GM19452 (cell line): Measurements from ENCODE around the gene TTC28.
"Not testable (repeated sequence)": the region's sequence is repeated elsewhere in the genome, so short reads cannot be mapped to it uniquely, and the experiment has no call there.

ENCODE experiments used
- ATAC-seq: cut with Tn5 transposase; IDR thresholded peaks from one replicate; pipeline ENCODE4 v1.9.1; 2021; ENCODE audit not compliant: unreplicated experiment

Gene TTC28

GRCh38 chr22:28241656-28242290 lies 437.9 kb downstream of the TTC28 start:
- ATAC-seq = no peak

DNA sequence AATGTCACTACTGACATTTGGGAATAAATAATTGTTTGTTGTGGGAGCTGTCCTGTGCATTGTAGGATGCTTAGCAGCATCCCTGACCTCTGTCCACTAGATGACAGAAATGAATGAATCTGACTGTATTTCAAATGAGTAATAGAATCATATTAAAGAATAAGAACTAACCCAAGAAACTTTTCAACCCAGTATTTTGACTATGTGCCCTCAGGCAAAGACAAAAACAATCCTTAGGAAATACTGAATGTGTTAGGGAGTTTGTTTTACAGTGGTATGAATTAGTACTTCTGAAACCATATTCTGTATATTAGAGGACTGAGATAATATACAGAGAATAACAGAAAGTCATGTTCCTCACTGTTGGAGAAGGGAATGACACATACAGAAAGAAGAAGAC lies 439.7 kb downstream of the TTC28 start:
- ATAC-seq = no peak

DNA sequence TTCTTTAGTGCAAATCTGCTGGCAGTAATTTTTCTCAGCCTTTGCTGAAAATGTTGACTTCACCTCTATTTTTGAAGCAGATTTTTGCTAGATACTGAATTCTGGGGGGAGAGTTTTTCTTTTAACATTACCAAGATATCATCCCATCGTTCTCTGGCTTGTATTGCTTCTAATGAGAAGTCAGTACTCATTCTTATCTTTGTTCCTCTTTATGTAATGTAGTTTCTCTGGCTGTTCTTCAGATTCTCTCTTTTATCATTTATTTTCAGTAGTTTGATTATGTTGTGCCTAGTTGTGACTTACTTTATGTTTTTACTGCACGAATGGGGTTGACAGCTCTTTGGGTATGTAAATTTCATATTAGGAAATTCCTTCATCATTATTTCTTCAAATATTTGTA lies 441.9 kb downstream of the TTC28 start:
- no peak for ATAC-seq

GRCh38 chr22:28237112-28237511 lies 442.5 kb downstream of the TTC28 start:
- ATAC-seq = no peak

GRCh38 chr22:28232204-28232603 lies 447.4 kb downstream of the TTC28 start:
- ATAC-seq = no peak

DNA sequence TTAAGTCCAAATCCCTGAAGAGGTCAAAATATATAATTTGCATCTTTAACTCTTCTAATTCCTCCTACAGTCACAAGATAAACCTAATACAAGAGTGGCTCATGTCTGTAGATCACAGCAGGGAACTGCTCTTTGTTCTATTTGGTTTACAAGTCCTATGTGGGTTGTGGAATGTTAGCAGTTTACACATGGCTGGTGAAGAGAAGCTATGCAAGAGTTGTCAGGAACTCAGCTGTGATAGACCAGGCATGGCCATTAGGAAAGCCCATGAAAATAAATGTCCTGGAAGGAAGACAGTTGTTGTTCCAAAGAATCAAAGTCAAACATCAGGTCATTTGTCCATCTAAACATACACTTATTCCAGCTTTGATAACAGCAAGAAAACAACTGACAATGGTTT lies 448.2 kb downstream of the TTC28 start:
- no peak for ATAC-seq

GRCh38 chr22:28230671-28231070 lies 449.0 kb downstream of the TTC28 start:
- no peak for ATAC-seq

GRCh38 chr22:28229566-28230485 lies 449.8 kb downstream of the TTC28 start:
- no peak for ATAC-seq

DNA sequence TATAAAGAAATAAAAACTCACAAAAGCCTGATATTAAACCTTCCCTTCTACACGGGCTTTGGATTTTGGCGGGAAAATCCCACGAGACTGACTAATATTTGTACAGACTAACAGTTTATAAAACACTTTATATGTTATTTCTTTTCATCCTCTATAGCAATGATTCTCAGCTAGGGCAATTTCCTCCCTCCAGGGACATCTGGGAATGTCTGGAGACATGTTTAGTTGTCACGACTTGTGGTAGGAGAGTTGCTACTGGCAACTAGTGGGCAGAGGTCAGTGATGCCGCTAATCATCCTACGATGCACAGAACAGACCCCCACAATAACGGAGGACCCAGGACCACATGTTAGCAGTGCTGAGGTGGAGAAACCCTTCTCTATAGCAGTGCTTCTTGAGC lies 455.8 kb downstream of the TTC28 start:
- no peak for ATAC-seq

GRCh38 chr22:28222976-28223745 lies 456.5 kb downstream of the TTC28 start:
- no peak for ATAC-seq

DNA sequence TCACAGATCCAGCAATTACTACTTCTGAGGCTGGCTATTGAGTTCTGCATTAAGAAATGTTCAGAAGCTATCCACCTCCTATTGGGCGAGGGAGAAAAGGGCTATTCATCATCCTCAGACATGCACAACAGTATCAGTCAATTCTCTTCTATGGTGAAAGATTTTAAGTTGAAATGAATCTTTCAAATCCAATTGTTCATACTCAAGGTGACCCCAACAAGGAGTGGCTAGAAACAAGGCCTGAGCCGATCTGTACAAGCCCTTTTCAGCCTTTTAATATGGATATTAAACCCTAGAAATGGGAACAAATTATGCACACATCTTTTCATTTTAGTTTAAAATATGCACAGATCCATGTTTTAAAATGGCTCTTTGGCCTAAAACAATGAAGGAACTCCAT lies 457.1 kb downstream of the TTC28 start:
- no peak for ATAC-seq

GRCh38 chr22:28222052-28222451 lies 457.6 kb downstream of the TTC28 start:
- ATAC-seq = no peak

- no peak for ATAC-seq
Observed at GRCh38 chr22:28220626-28221363, 458.8 kb downstream of the TTC28 start.

DNA sequence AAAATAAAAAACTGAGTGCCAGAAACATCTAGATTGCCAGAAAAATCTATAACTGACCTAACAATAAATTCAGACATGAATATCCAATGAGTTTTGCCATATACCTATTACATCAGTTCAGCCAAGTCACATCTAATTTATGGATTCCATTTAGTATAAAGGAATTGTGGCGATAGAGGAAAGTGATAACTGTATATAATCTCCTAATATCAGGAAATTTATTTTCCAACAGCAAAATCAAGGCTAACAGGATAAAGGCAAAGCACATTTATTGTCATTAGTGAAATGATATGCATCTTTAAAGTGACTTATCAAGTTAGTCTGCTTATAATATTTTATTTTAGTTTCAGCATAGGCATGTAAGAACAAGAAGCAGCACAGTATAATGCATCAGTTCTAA lies 462.4 kb downstream of the TTC28 start:
- no peak for ATAC-seq

DNA sequence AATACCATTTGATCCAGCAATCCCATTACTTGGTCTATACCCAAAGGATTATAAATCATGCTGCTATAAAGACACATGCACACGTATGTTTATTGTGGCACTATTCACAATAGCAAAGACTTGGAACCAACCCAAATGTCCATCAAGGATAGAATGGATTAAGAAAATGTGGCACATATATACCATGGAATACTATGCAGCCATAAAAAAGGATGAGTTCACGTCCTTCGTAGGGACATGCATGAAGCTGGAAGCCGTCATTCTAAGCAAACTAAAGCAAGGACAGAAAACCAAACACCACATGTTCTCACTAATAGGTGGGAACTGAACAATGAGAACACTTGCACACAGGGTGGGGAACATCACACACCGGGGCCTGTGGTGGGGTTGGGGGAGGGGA lies 464.9 kb downstream of the TTC28 start:
- ATAC-seq = not testable (repeated sequence)

DNA sequence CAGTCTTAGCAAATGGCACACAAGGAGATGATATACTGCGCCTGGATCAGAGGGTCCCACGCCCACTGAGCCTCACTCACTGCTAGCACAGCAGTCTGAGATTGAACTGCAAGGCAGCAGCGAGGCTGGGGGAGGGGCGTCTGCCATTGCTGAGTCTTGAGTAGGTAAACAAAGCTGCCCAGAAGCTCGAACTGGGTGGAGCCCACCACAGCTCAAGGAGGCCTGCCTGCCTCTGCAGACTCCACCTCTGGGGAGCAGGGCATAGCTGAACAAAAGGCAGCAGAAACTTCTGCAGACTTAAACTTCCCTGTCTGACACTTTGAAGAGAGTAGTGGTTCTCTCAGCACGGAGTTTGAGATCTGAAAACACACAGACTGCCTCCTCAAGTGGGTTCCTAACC lies 470.2 kb downstream of the TTC28 start:
- ATAC-seq = not testable (repeated sequence)

DNA sequence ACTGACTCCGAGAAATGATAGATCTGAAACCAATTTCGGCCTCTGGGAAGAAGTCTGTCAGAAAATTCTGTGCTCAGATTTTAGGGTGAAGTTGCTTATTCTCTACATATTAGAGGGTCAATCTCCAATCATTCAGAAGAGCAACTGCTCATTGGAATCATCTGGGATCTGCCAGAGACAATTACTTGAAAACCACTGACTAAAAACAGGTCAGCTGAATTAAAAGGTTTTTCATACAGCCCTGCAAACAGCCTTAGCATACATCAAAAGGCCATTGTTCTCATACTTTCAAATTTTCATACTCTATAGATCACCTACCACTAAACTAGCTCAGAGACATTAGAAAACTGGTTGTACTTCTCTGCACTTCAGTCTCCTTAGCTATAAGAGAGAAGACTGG lies 470.9 kb downstream of the TTC28 start:
- ATAC-seq = no peak

DNA sequence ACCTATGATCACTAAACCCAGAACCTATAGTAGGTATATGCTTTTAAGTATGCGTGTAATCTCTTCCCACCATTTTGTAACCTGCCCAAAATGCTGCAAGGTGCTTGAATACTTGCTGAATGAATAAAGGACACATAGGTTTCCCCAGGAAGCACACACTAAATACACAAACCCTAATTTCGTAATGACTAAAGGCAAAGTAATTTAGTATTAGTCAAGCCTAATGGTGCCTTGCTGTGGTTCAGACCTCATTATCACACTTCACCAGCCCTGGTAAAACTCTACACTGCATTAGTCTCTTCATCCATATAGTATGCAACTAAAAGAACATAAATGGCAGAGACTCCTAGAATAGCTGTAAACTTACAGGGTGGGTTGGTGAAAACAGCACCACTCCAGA lies 471.6 kb downstream of the TTC28 start:
- no peak for ATAC-seq

GRCh38 chr22:28207281-28208030 lies 472.2 kb downstream of the TTC28 start:
- ATAC-seq = no peak

- no peak for ATAC-seq
Observed at GRCh38 chr22:28205926-28206325, 473.7 kb downstream of the TTC28 start.
